Measurements from ENCODE around the gene NIBAN1. TPM values are rescaled to one million over a fixed set of nuclear protein-coding genes. Genes with fewer than 3 reads are reported as not detected.

Gene NIBAN1
- total and polyA plus RNA-seq, 4 donors, result 7.5 to 38.5 (median 27.3) TPM

- no peak for TF ChIP-seq CTCF (IDR thresholded peaks at IDR 0.05; ENCODE audit: control extremely low read depth, extremely low read depth)
- Histone ChIP-seq H3K4me1 (ENCODE audit: control insufficient read depth in 5 of 5, insufficient read depth in 5 of 5, low read length in 5 of 5) (peaks cover 0 to 15% (median 0%) of the 10 kb centered on the region in 5 donors), H3K27me3 (ENCODE audit: control insufficient read depth in 3 of 3, insufficient read depth in 3 of 3, low read length in 2 of 3) (no peaks in the 10 kb centered on the region), H3K4me3 (no peak overlapping the region), H3K9ac (ENCODE audit: insufficient read depth in 1 of 2, low read length in 2 of 2) (no peak overlapping the region), H3K36me3 (ENCODE audit: control insufficient read depth in 4 of 4, insufficient read depth in 4 of 4, low read length in 4 of 4) (no peaks in the 10 kb centered on the region), H3K27ac (ENCODE audit: low read depth in 1 of 2, low read length in 1 of 2) (no peak overlapping the region), H3K9me3 (ENCODE audit: control insufficient read depth in 4 of 4, insufficient read depth in 3 of 4, low read length in 3 of 4) (peaks cover 0 to 3% (median 0%) of the 10 kb centered on the region in 4 donors)
- DNase-seq (no peak), ATAC-seq (ENCODE audit: insufficient read depth, low FRiP score) (no peak)
- WGBS, 2 donors, result 98 to 100% methylated on average over 2 of the region's 2 CpGs
Measured at GRCh38 chr1:184928394-184928793, 45.9 kb downstream of the NIBAN1 start.

Small RNAs within 50 kb of the gene (small RNA-seq; reads per million reads assigned to genes)
- not detected for gene RNA5SP72 (ENCODE audit: low replicate concordance)

Other genes starting within 250 kb of the NIBAN1 start
- 10 to 100 TPM; 28.8 to 54.9 TPM for gene EDEM3, start 219.7 kb downstream of the NIBAN1 start, total RNA-seq
- 10 to 100 TPM; 12.2 to 13.3 TPM for gene EDEM3, start 219.7 kb downstream of the NIBAN1 start, polyA plus RNA-seq
- gene RNF2, start 71.0 kb upstream of the NIBAN1 start, total RNA-seq, result 10 to 100 TPM; 17.1 to 31.5 TPM
- gene RNF2, start 71.0 kb upstream of the NIBAN1 start, polyA plus RNA-seq, result 1 to 10 TPM; 4.7 to 7.4 TPM
- gene TRMT1L, start 182.4 kb upstream of the NIBAN1 start, total RNA-seq, result 10 to 100 TPM; 15.5 to 30.3 TPM
- 10 to 100 TPM in 1 of 2 donors, 1 to 10 TPM in 1; 5.8 to 10.5 TPM for gene TRMT1L, start 182.4 kb upstream of the NIBAN1 start, polyA plus RNA-seq
- 10 to 100 TPM in 1 of 2 donors, 1 to 10 TPM in 1; 4.0 to 19.4 TPM for gene SWT1, start 182.7 kb upstream of the NIBAN1 start, total RNA-seq
- 1 to 10 TPM; 1.1 to 2.7 TPM for gene SWT1, start 182.7 kb upstream of the NIBAN1 start, polyA plus RNA-seq

Measured in lung (tissue), 13 donors.